ENCODE measurements around the gene GPR75.

The GPR75 gene

GRCh38 chr2:53828331-53828730 is 31.4 kb downstream of the GPR75 start:
- no peak for TF ChIP-seq CTCF (IDR thresholded peaks at IDR 0.05; ENCODE audit: poor library complexity, severe bottlenecking)
- no peaks in the 10 kb centered on the region for H3K9me3 ChIP-seq (ENCODE audit: severe bottlenecking)
- H3K27me3 ChIP-seq (ENCODE audit: insufficient read depth, poor library complexity, severe bottlenecking) = no peaks in the 10 kb centered on the region
- ATAC-seq (ENCODE audit: low read depth) (no peak), DNase-seq (ENCODE audit: low spot score) (no peak)
- no peak overlapping the region for H3K4me3 ChIP-seq (ENCODE audit: severe bottlenecking)
- H3K36me3 ChIP-seq (ENCODE audit: low read depth) = no peaks in the 10 kb centered on the region
- no peaks in the 10 kb centered on the region for H3K4me1 ChIP-seq (ENCODE audit: insufficient read depth, poor library complexity, severe bottlenecking)
- no peak overlapping the region for H3K27ac ChIP-seq (ENCODE audit: poor library complexity, severe bottlenecking)

GRCh38 chr2:53827398-53828175 is 32.2 kb downstream of the GPR75 start:
- Histone ChIP-seq H3K27me3 (ENCODE audit: insufficient read depth, poor library complexity, severe bottlenecking) (no peaks in the 10 kb centered on the region), H3K4me3 (ENCODE audit: severe bottlenecking) (no peak overlapping the region), H3K27ac (ENCODE audit: poor library complexity, severe bottlenecking) (no peak overlapping the region), H3K9me3 (ENCODE audit: severe bottlenecking) (no peaks in the 10 kb centered on the region), H3K4me1 (ENCODE audit: insufficient read depth, poor library complexity, severe bottlenecking) (no peaks in the 10 kb centered on the region), H3K36me3 (ENCODE audit: low read depth) (no peaks in the 10 kb centered on the region)
- ATAC-seq (ENCODE audit: low read depth) (no peak), DNase-seq (ENCODE audit: low spot score) (no peak)
- no peak for TF ChIP-seq CTCF (IDR thresholded peaks at IDR 0.05; ENCODE audit: poor library complexity, severe bottlenecking)

GRCh38 chr2:53826587-53827397 is 33.0 kb downstream of the GPR75 start:
- no peak for DNase-seq (ENCODE audit: low spot score)
- Histone ChIP-seq H3K36me3 (ENCODE audit: low read depth) (no peaks in the 10 kb centered on the region), H3K9me3 (ENCODE audit: severe bottlenecking) (no peaks in the 10 kb centered on the region), H3K27ac (ENCODE audit: poor library complexity, severe bottlenecking) (no peak overlapping the region), H3K4me1 (ENCODE audit: insufficient read depth, poor library complexity, severe bottlenecking) (no peaks in the 10 kb centered on the region), H3K27me3 (ENCODE audit: insufficient read depth, poor library complexity, severe bottlenecking) (no peaks in the 10 kb centered on the region), H3K4me3 (ENCODE audit: severe bottlenecking) (no peak overlapping the region)
- TF ChIP-seq CTCF (IDR thresholded peaks at IDR 0.05; ENCODE audit: poor library complexity, severe bottlenecking) = no peak
- ATAC-seq (ENCODE audit: low read depth) = 0 out of 3 replicates have a peak, but pooled peaks have one; percentile 33

GRCh38 chr2:53826030-53826410 is 33.7 kb downstream of the GPR75 start:
- DNase-seq (ENCODE audit: low spot score) (no peak), ATAC-seq (ENCODE audit: low read depth) (no peak)
- TF ChIP-seq CTCF (IDR thresholded peaks at IDR 0.05; ENCODE audit: poor library complexity, severe bottlenecking) = no peak

More at GRCh38 chr2:53826030-53826410, 33.7 kb downstream of the GPR75 start:
- no peaks in the 10 kb centered on the region for H3K27me3 ChIP-seq (ENCODE audit: insufficient read depth, poor library complexity, severe bottlenecking)
- H3K4me1 ChIP-seq (ENCODE audit: insufficient read depth, poor library complexity, severe bottlenecking) = no peaks in the 10 kb centered on the region
- H3K4me3 ChIP-seq (ENCODE audit: severe bottlenecking) = no peak overlapping the region
- no peak overlapping the region for H3K27ac ChIP-seq (ENCODE audit: poor library complexity, severe bottlenecking)
- no peaks in the 10 kb centered on the region for H3K36me3 ChIP-seq (ENCODE audit: low read depth)
- no peaks in the 10 kb centered on the region for H3K9me3 ChIP-seq (ENCODE audit: severe bottlenecking)

Data from RWPE2 (cell line).